ENCODE results near the gene PPFIBP1.

- TF ChIP-seq CTCF (IDR thresholded peaks at IDR 0.05) (no peak), POLR2A (IDR thresholded peaks at IDR 0.05) (no peak)
Measured at GRCh38 chr12:27534060-27534764, 10.2 kb downstream of the PPFIBP1 start.

All from lower leg skin (tissue), 3 donors.